ENCODE measurements around the gene RIC8A. TPM values are rescaled to one million over a fixed set of nuclear protein-coding genes. Genes with fewer than 3 reads are reported as not detected.

The RIC8A gene
- total and polyA plus RNA-seq, 2 of the 13 experiments (the other 11 are each of a cell fraction or from before 2014, with no cell fraction given): 62.1 to 63.8 TPM

- TF ChIP-seq POLR2AphosphoS2 (IDR thresholded peaks at IDR 0.05; ENCODE audit: low read depth, low read length) (no peak), ZFYVE20 (CRISPR knock-in tag; IDR thresholded peaks at IDR 0.05; ENCODE audit: borderline replicate concordance, low read depth) (no peak; the same call in 1 of the 2 replicates), RXRB (CRISPR knock-in tag; IDR thresholded peaks at IDR 0.05; ENCODE audit: borderline replicate concordance) (no peak), TBL1XR1 (IDR thresholded peaks at IDR 0.05; ENCODE audit: borderline replicate concordance, low read length, partially characterized antibody) (no peak), ZFP91 (CRISPR knock-in tag; IDR thresholded peaks at IDR 0.05; ENCODE audit: borderline replicate concordance) (peak; percentile 4; the same call in 1 of the 2 replicates), ZBTB25 (CRISPR knock-in tag; IDR thresholded peaks at IDR 0.05) (no peak; the same call in 1 of the 2 replicates), HNRNPLL (IDR thresholded peaks at IDR 0.05; ENCODE audit: low read depth, low read length, poor library complexity, severe bottlenecking) (no peak), SRSF4 (IDR thresholded peaks at IDR 0.05; ENCODE audit: low read depth, low read length, poor library complexity, severe bottlenecking) (no peak), GFI1 (CRISPR knock-in tag; IDR thresholded peaks at IDR 0.05; ENCODE audit: borderline replicate concordance) (no peak), ZNF770 (CRISPR knock-in tag; IDR thresholded peaks at IDR 0.05) (peak; percentile 16; the same call in 1 of the 2 replicates), ZNF589 (CRISPR knock-in tag; conservative IDR thresholded peaks at IDR 0.05) (no peak; the same call in 1 of the 2 replicates), MYNN (CRISPR knock-in tag; IDR thresholded peaks at IDR 0.05; ENCODE audit: low read depth) (no peak), ZNF83 (CRISPR knock-in tag; IDR thresholded peaks at IDR 0.05; ENCODE audit: borderline replicate concordance) (no peak), ZSCAN20 (CRISPR knock-in tag; IDR thresholded peaks at IDR 0.05; ENCODE audit: borderline replicate concordance) (no peak), RBFOX2 (IDR thresholded peaks at IDR 0.05; ENCODE audit: low read depth, low read length) (peak; percentile 70), ZNF10 (CRISPR knock-in tag; IDR thresholded peaks at IDR 0.05; ENCODE audit: borderline replicate concordance, low read depth) (no peak), ZNF414 (CRISPR knock-in tag; IDR thresholded peaks at IDR 0.05) (0 out of 2 replicates have a peak, but pooled peaks have one; percentile 12), UBTF (CRISPR knock-in tag; IDR thresholded peaks at IDR 0.05) (peak; percentile 89), RFXAP (CRISPR knock-in tag; IDR thresholded peaks at IDR 0.05; ENCODE audit: borderline replicate concordance) (peak; percentile 51; the same call in 1 of the 2 replicates), NPAS2 (CRISPR knock-in tag; IDR thresholded peaks at IDR 0.05; ENCODE audit: borderline replicate concordance) (no peak)
These were observed 28.7 kb downstream of the RIC8A start, which contains the start of gene SIRT3 (continued) for GRCh38 chr11:235997-236773.
